ENCODE measurements around the gene KRTAP5-5. TPM values are rescaled to one million over a fixed set of nuclear protein-coding genes. Genes with fewer than 3 reads are reported as not detected.

The KRTAP5-5 gene
- polyA plus RNA-seq, 1 donor (not counting 4 experiments of a cell fraction or from before 2014, with no cell fraction given) = not detected

GRCh38 chr11:1625541-1625940, 4.0 kb upstream of the KRTAP5-5 start:
- H3K4me2 ChIP-seq (ENCODE audit: control insufficient read depth, extremely low read depth, insufficient read depth, low read depth, low read length) = no peak overlapping the region
- dilution Hi-C loops (cut with MboI; ENCODE audit: extremely low pct_ligation_motif_present, low sequenced_read_pairs) = no loop called here
- H4K20me1 ChIP-seq (ENCODE audit: control insufficient read depth, extremely low read depth, insufficient read depth, low read length) = no peaks in the 10 kb centered on the region
- DNase-seq (ENCODE audit: low read depth, low spot score) (no peak), FAIRE-seq (no peak)
- no peak overlapping the region for H2AFZ ChIP-seq (ENCODE audit: control insufficient read depth, low read length)
- no peaks in the 10 kb centered on the region for H3K9me1 ChIP-seq (ENCODE audit: control insufficient read depth, extremely low read depth, insufficient read depth, low read length)
- no peaks in the 10 kb centered on the region for H3K36me3 ChIP-seq (ENCODE audit: control insufficient read depth in 2 of 2, extremely low read depth in 1 of 2, insufficient read depth in 2 of 2, low read length in 2 of 2)
- H3K9me3 ChIP-seq (ENCODE audit: control insufficient read depth, low read depth, low read length) = no peaks in the 10 kb centered on the region
- no peaks in the 10 kb centered on the region for H3K79me2 ChIP-seq (ENCODE audit: control insufficient read depth, insufficient read depth, low read length)
- H3K4me3 ChIP-seq (ENCODE audit: control insufficient read depth in 2 of 3, extremely low read depth in 1 of 3, insufficient read depth in 2 of 3, low read depth in 1 of 3, low read length in 3 of 3) = no peak overlapping the region
- no peak overlapping the region for H3K27ac ChIP-seq (ENCODE audit: control insufficient read depth, insufficient read depth, low read length)
- no peaks in the 10 kb centered on the region for H3K4me1 ChIP-seq (ENCODE audit: control insufficient read depth, extremely low read depth, insufficient read depth, low read length)
- no peak overlapping the region for H3K9ac ChIP-seq (ENCODE audit: control insufficient read depth, extremely low read depth, insufficient read depth, low read length)
- TF ChIP-seq EZH2 (IDR thresholded peaks at IDR 0.05; ENCODE audit: low read length) (no peak), CTCF (optimal IDR thresholded peaks at IDR 0.05 in 1 of 3, IDR thresholded peaks at IDR 0.05 in 1 of 3, conservative IDR thresholded peaks at IDR 0.05 in 1 of 3; ENCODE audit: extremely low read depth in 1 of 3, insufficient read depth in 2 of 3, low read length in 3 of 3) (no peak)
- H3K27me3 ChIP-seq (ENCODE audit: control insufficient read depth, extremely low read depth, insufficient read depth, low read length) = peaks cover 12% of the 10 kb centered on the region

- Histone ChIP-seq H2AFZ (ENCODE audit: control insufficient read depth, low read length) (no peak overlapping the region), H3K4me1 (ENCODE audit: control insufficient read depth, extremely low read depth, insufficient read depth, low read length) (no peaks in the 10 kb centered on the region), H3K79me2 (ENCODE audit: control insufficient read depth, insufficient read depth, low read length) (no peaks in the 10 kb centered on the region), H4K20me1 (ENCODE audit: control insufficient read depth, extremely low read depth, insufficient read depth, low read length) (no peaks in the 10 kb centered on the region), H3K9ac (ENCODE audit: control insufficient read depth, extremely low read depth, insufficient read depth, low read length) (no peak overlapping the region), H3K27ac (ENCODE audit: control insufficient read depth, insufficient read depth, low read length) (no peak overlapping the region), H3K9me1 (ENCODE audit: control insufficient read depth, extremely low read depth, insufficient read depth, low read length) (no peaks in the 10 kb centered on the region), H3K9me3 (ENCODE audit: control insufficient read depth, low read depth, low read length) (no peaks in the 10 kb centered on the region), H3K27me3 (ENCODE audit: control insufficient read depth, extremely low read depth, insufficient read depth, low read length) (peaks cover 18% of the 10 kb centered on the region), H3K36me3 (ENCODE audit: control insufficient read depth in 2 of 2, extremely low read depth in 1 of 2, insufficient read depth in 2 of 2, low read length in 2 of 2) (no peaks in the 10 kb centered on the region), H3K4me3 (ENCODE audit: control insufficient read depth in 2 of 3, extremely low read depth in 1 of 3, insufficient read depth in 2 of 3, low read depth in 1 of 3, low read length in 3 of 3) (no peak overlapping the region), H3K4me2 (ENCODE audit: control insufficient read depth, extremely low read depth, insufficient read depth, low read depth, low read length) (no peak overlapping the region)
- FAIRE-seq (no peak), DNase-seq (ENCODE audit: low read depth, low spot score) (no peak)
- peak; percentile 81 to 99 (median 93) for TF ChIP-seq CTCF (optimal IDR thresholded peaks at IDR 0.05 in 1 of 3, IDR thresholded peaks at IDR 0.05 in 1 of 3, conservative IDR thresholded peaks at IDR 0.05 in 1 of 3; ENCODE audit: extremely low read depth in 1 of 3, insufficient read depth in 2 of 3, low read length in 3 of 3)
- TF ChIP-seq EZH2 (IDR thresholded peaks at IDR 0.05; ENCODE audit: low read length) = no peak
- dilution Hi-C loops (cut with MboI; ENCODE audit: extremely low pct_ligation_motif_present, low sequenced_read_pairs) = no loop called here
Observed at GRCh38 chr11:1628506-1629325, 859 bp upstream of the KRTAP5-5 start.
